ENCODE data around the gene MEF2C.

DNA sequence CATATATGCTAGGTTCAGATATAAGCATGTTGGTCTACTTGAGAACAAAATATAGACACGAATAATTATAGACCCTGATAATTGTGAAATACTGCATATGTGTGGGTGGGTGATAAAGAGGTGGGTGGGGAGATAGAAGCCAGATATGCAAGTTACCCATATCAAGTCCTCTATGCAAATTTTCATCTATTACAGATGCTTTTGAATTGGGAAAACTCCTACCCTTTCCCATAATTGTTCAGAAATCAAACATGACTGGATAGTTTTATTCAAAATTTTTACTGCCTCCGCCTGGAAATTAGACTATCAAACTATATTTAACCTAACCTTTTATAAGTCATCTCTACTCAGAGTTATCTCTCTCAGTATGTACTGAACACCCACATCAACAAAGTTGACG is 157.5 kb downstream of the MEF2C start:
- TF ChIP-seq, protein P1, sequence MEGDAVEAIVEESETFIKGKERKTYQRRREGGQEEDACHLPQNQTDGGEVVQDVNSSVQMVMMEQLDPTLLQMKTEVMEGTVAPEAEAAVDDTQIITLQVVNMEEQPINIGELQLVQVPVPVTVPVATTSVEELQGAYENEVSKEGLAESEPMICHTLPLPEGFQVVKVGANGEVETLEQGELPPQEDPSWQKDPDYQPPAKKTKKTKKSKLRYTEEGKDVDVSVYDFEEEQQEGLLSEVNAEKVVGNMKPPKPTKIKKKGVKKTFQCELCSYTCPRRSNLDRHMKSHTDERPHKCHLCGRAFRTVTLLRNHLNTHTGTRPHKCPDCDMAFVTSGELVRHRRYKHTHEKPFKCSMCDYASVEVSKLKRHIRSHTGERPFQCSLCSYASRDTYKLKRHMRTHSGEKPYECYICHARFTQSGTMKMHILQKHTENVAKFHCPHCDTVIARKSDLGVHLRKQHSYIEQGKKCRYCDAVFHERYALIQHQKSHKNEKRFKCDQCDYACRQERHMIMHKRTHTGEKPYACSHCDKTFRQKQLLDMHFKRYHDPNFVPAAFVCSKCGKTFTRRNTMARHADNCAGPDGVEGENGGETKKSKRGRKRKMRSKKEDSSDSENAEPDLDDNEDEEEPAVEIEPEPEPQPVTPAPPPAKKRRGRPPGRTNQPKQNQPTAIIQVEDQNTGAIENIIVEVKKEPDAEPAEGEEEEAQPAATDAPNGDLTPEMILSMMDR (IDR thresholded peaks at IDR 0.05; ENCODE audit: poor library complexity, severe bottlenecking), result no peak
- no peak for TF ChIP-seq EZH2 (IDR thresholded peaks at IDR 0.05; ENCODE audit: borderline replicate concordance, insufficient read depth, low read length, poor library complexity, severe bottlenecking)
- no peak for TF ChIP-seq SMC3 (conservative IDR thresholded peaks at IDR 0.05; ENCODE audit: poor library complexity)
- TF ChIP-seq EP300 (conservative IDR thresholded peaks at IDR 0.05; ENCODE audit: poor library complexity, severe bottlenecking), result no peak
- TF ChIP-seq, protein P2, sequence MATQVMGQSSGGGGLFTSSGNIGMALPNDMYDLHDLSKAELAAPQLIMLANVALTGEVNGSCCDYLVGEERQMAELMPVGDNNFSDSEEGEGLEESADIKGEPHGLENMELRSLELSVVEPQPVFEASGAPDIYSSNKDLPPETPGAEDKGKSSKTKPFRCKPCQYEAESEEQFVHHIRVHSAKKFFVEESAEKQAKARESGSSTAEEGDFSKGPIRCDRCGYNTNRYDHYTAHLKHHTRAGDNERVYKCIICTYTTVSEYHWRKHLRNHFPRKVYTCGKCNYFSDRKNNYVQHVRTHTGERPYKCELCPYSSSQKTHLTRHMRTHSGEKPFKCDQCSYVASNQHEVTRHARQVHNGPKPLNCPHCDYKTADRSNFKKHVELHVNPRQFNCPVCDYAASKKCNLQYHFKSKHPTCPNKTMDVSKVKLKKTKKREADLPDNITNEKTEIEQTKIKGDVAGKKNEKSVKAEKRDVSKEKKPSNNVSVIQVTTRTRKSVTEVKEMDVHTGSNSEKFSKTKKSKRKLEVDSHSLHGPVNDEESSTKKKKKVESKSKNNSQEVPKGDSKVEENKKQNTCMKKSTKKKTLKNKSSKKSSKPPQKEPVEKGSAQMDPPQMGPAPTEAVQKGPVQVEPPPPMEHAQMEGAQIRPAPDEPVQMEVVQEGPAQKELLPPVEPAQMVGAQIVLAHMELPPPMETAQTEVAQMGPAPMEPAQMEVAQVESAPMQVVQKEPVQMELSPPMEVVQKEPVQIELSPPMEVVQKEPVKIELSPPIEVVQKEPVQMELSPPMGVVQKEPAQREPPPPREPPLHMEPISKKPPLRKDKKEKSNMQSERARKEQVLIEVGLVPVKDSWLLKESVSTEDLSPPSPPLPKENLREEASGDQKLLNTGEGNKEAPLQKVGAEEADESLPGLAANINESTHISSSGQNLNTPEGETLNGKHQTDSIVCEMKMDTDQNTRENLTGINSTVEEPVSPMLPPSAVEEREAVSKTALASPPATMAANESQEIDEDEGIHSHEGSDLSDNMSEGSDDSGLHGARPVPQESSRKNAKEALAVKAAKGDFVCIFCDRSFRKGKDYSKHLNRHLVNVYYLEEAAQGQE (IDR thresholded peaks at IDR 0.05; ENCODE audit: borderline replicate concordance), result no peak
- no peak for TF ChIP-seq RAD21 (conservative IDR thresholded peaks at IDR 0.05)
- TF ChIP-seq POLR2AphosphoS5 (IDR thresholded peaks at IDR 0.05), result no peak
- no peak for TF ChIP-seq TAF1 (IDR thresholded peaks at IDR 0.05; ENCODE audit: low read depth)
- TF ChIP-seq MXI1 (conservative IDR thresholded peaks at IDR 0.05; ENCODE audit: poor library complexity, severe bottlenecking), result no peak
